K562 (cell line): ENCODE measurements around the gene ATP6V1F. TPM values are rescaled to one million over a fixed set of nuclear protein-coding genes. Genes with fewer than 3 reads are reported as not detected.

ENCODE experiments used
- BCOR ChIP-seq: fragments of 450-650 bp; IDR thresholded peaks from 2 replicates; pipeline ENCODE4 v1.6.1; 2016
- CEBPB ChIP-seq: fragments of 450-650 bp; IDR thresholded peaks from 2 replicates; pipeline ENCODE4 v1.6.1; 2016; ENCODE audit warnings: missing genetic modification characterization, missing compliant biosample characterization
- EP300 ChIP-seq: IDR thresholded peaks from 2 replicates; pipeline ENCODE4 v1.6.1; 2012; ENCODE audit warnings: low read length, improper control_type of control experiment
- FOXO4 ChIP-seq: fragments of 450-650 bp; formaldehyde crosslinking; IDR thresholded peaks from 2 replicates; pipeline ENCODE4 v1.4.0; 2020; ENCODE audit warnings: mild to moderate bottlenecking, moderate library complexity
- HCFC1 ChIP-seq: IDR thresholded peaks from 2 replicates; pipeline ENCODE4 v1.6.1; 2012; ENCODE audit warnings: low read depth, low read length, improper control_type of control experiment
- KLF10 ChIP-seq: fragments of 250-450 bp; sonication (Bioruptor Pico); IDR thresholded peaks from 2 replicates; pipeline ENCODE4 v1.6.1; 2021; ENCODE audit warnings: matching md5 sums
- NKRF ChIP-seq: fragments of 450-650 bp; IDR thresholded peaks from 2 replicates; pipeline ENCODE4 v1.6.1; 2016; ENCODE audit warnings: borderline replicate concordance
- POLR2AphosphoS5 ChIP-seq: IDR thresholded peaks from 2 replicates; pipeline ENCODE4 v1.6.1; 2011; ENCODE audit warnings: mild to moderate bottlenecking, low read depth, low read length, moderate library complexity; ENCODE audit not compliant: control insufficient read depth, insufficient read depth
- SMC3 ChIP-seq: conservative IDR thresholded peaks from 2 replicates; pipeline ENCODE4 v1.6.1; 2011; ENCODE audit warnings: low read depth, low read length, improper control_type of control experiment; ENCODE audit not compliant: insufficient read depth
- TBP ChIP-seq: optimal IDR thresholded peaks from 2 replicates; pipeline ENCODE3; 2011; ENCODE audit warnings: low read depth, low read length, improper control_type of control experiment
- TCF7 ChIP-seq: sonication (generic); IDR thresholded peaks from 2 replicates; pipeline ENCODE4 v1.6.1; 2016; ENCODE audit warnings: antibody characterized with exemption, borderline replicate concordance
- ZEB2 ChIP-seq: fragments of 450-650 bp; IDR thresholded peaks from 2 replicates; pipeline ENCODE4 v1.6.1; 2016
- ZFP91 ChIP-seq: sonication (generic); formaldehyde crosslinking; IDR thresholded peaks from 2 replicates; pipeline ENCODE4 v1.8.0; 2022; ENCODE audit warnings: mild to moderate bottlenecking, missing genetic modification reagents
- ZFPM2 ChIP-seq: fragments of 250-450 bp; sonication (Bioruptor Pico); IDR thresholded peaks from 2 replicates; pipeline ENCODE4 v1.5.1; 2022; ENCODE audit warnings: mild to moderate bottlenecking
- ZNF184 ChIP-seq: sonication (generic); formaldehyde crosslinking; IDR thresholded peaks from 2 replicates; pipeline ENCODE4 v1.5.0; 2020; ENCODE audit warnings: missing genetic modification reagents
- ZNF274 ChIP-seq: IDR thresholded peaks from 2 replicates; pipeline ENCODE4 v1.6.1; 2011; ENCODE audit warnings: low read depth, mild to moderate bottlenecking, low read length, moderate library complexity, borderline replicate concordance
- ZNF280A ChIP-seq: fragments of 450-650 bp; IDR thresholded peaks from 2 replicates; pipeline ENCODE4 v1.6.1; 2018; ENCODE audit warnings: mild to moderate bottlenecking, low read depth; ENCODE audit not compliant: partially characterized antibody
- ZNF77 ChIP-seq: fragments of 250-450 bp; sonication (Bioruptor Pico); IDR thresholded peaks from 2 replicates; pipeline ENCODE4 v1.5.0; 2020
- polyA plus RNA-seq, 8 experiments: library from polyadenylated mRNA; depleted of rRNA in 4 of 8; stranded (reverse) in 5 of 8; unstranded in 3 of 8; fragments of >200 nt; fragmentation: Nextera tagmentation in 2 of 8; fragmentation: Illumina TruSeq in 1 of 8; extraction: Ambion mirVana in 2 of 8; extraction: Trizol in 1 of 8; gene quantifications; 2 replicates each; pipeline versions ENCODE4 v1.2.1 to v1.2.3, GENCODE V29; 2011 to 2014; ENCODE audit warnings: inconsistent platforms in 1 of 8, missing spikeins in 1 of 8
- total RNA-seq, 7 experiments: library from RNA; depleted of rRNA in 6 of 7; stranded (reverse); fragments of >200 nt in 6 of 7; fragmentation: Illumina TruSeq in 2 of 7; extraction: Trizol in 2 of 7; gene quantifications; 2 replicates each; pipeline versions ENCODE4 v1.2.1 to v1.2.3, GENCODE V29; 2011 to 2021; ENCODE audit warnings: low replicate concordance in 1 of 7

ATP6V1F gene
- total and polyA plus RNA-seq, 9 of the 15 experiments (the other 6 are each of a cell fraction or from before 2014, with no cell fraction given), result 206 to 1,123 (median 542) TPM

GRCh38 chr7:128879939-128880746, 17.5 kb downstream of the ATP6V1F start (continued):
- TF ChIP-seq ZNF184 (CRISPR knock-in tag) (no peak), CEBPB (tag) (no peak), NKRF (no peak), ZFP91 (CRISPR knock-in tag) (no peak), ZNF280A (no peak), ZEB2 (no peak), ZNF274 (no peak), ZNF77 (CRISPR knock-in tag) (no peak), HCFC1 (0 out of 2 replicates have a peak, but pooled peaks have one; percentile 37), TBP (no peak), FOXO4 (CRISPR knock-in tag) (no peak), ZFPM2 (CRISPR knock-in tag) (no peak), SMC3 (peak; percentile 99), EP300 (no peak), KLF10 (no peak), POLR2AphosphoS5 (no peak), TCF7 (no peak), BCOR (0 out of 2 replicates have a peak, but pooled peaks have one; percentile 11)
